PC-3 (cell line): ENCODE data around the gene SMARCD3.

ENCODE experiments used
- CTCF ChIP-seq: fragments of 300-600 bp; sonication (generic); conservative IDR thresholded peaks from 2 replicates; pipeline ENCODE4 v1.5.1; 2017; ENCODE audit warnings: antibody characterized with exemption, low read depth, mild to moderate bottlenecking, low read length
- EZH2 ChIP-seq: fragments of 300-600 bp; sonication (generic); IDR thresholded peaks from one replicate; pipeline ENCODE4 v1.6.1; 2017; ENCODE audit warnings: antibody characterized with exemption, mild to moderate bottlenecking, low read length; ENCODE audit not compliant: unreplicated experiment

GRCh38 chr7:151272405-151272804 lies 23.9 kb upstream of the SMARCD3 start:
- TF ChIP-seq CTCF (no peak), EZH2 (no peak)
